K562 (cell line): ENCODE results near the gene PRKAG2. TPM values are rescaled to one million over a fixed set of nuclear protein-coding genes. Genes with fewer than 3 reads are reported as not detected.

Experiments
- ATAC-seq: fragments of 200-7000 bp; cut with Tn5 transposase; 3 replicates; pipeline ENCODE4 v1.9.1; 2020; ENCODE audit warnings: moderate library complexity
- BruUV-seq: library from RNA; stranded (reverse); fragments of 400-500 nt; replicated peaks from 2 replicates; lab custom pipeline; 2021; lab: Mats Ljungman, UMichigan
- CTCF ChIA-PET: fragments of 300-600 bp; formaldehyde crosslinking; extraction: SDS; loops from one replicate; lab custom pipeline; 2021; ENCODE audit warnings: low intra/inter-chr PET ratio; lab: Yijun Ruan, JAX
- POLR2A ChIA-PET: fragments of 300-600, 350-650 bp; sonication (Branson Sonifier 250); formaldehyde crosslinking; extraction: SDS; loops from one replicate; lab custom pipeline; 2021; ENCODE audit warnings: antibody characterized with exemption, inconsistent platforms; lab: Yijun Ruan, JAX
- DNase-seq, 4 experiments: peaks; one replicate each; pipeline versions ENCODE4 v3.0.0 to v3.0.0-alpha.2; 2011 to 2018; ENCODE audit warnings: low spot score in 3 of 4, mixed read lengths in 3 of 4; ENCODE audit errors: extremely low read depth in 1 of 4
- FAIRE-seq: peaks from 2 replicates; lab custom pipeline; 2011; peaks lifted over from hg19 to GRCh38; lab: Jason Lieb, UNC
- H2AFZ ChIP-seq: 2 replicates; pipeline ENCODE4 v1.6.0; 2011; ENCODE audit warnings: low read depth, low read length, control low read depth, inconsistent platforms
- H3K27ac ChIP-seq: fragments of 200-600 bp; 3 replicates; pipeline ENCODE4 v1.8.0; 2011; ENCODE audit warnings: low read depth, mild to moderate bottlenecking, control low read depth, inconsistent platforms, low read length, moderate library complexity, mixed read lengths; ENCODE audit errors: extremely low read depth
- H3K27me3 ChIP-seq, 2 experiments: fragments of 300-600 bp in 1 of 2; 2 replicates in 1 of 2; 3 replicates in 1 of 2; pipeline versions ENCODE4 v1.6.0 to v1.8.0; 2011; ENCODE audit warnings: inconsistent platforms in 2 of 2, low read length in 2 of 2, mild to moderate bottlenecking in 1 of 2, mixed read lengths in 1 of 2, moderate library complexity in 1 of 2; ENCODE audit not compliant: control insufficient read depth in 2 of 2, insufficient read depth in 2 of 2
- H3K36me3 ChIP-seq: fragments of 300-600 bp; 3 replicates; pipeline ENCODE4 v1.8.0; 2011; ENCODE audit warnings: mild to moderate bottlenecking, low read length, inconsistent platforms; ENCODE audit not compliant: control insufficient read depth, insufficient read depth
- H3K4me1 ChIP-seq, 2 experiments: fragments of 200-600 bp in 1 of 2; replicated peaks in 1 of 2; 2 replicates in 1 of 2; 3 replicates in 1 of 2; pipeline versions ENCODE4 v1.5.1 to v1.8.0; 2011; ENCODE audit warnings: inconsistent platforms in 2 of 2, low read length in 2 of 2, mild to moderate bottlenecking in 1 of 2, mixed read lengths in 1 of 2, moderate library complexity in 1 of 2; ENCODE audit not compliant: control insufficient read depth in 2 of 2, insufficient read depth in 2 of 2
- H3K4me2 ChIP-seq: 2 replicates; pipeline ENCODE4 v1.6.1; 2011; ENCODE audit warnings: low read length, control low read depth, inconsistent platforms, mixed read lengths; ENCODE audit not compliant: insufficient read depth
- H3K4me3 ChIP-seq: fragments of 200-600 bp; sonication (generic), shearing (Covaris generic); 2 replicates; pipeline ENCODE4 v1.5.1; 2016; ENCODE audit warnings: control low read depth, inconsistent platforms
- H3K79me2 ChIP-seq: fragments of 200-600 bp; 3 replicates; pipeline ENCODE4 v1.8.0; 2011; ENCODE audit warnings: low read length, inconsistent platforms; ENCODE audit not compliant: control insufficient read depth, insufficient read depth
- H3K9ac ChIP-seq, 2 experiments: 2 replicates each; pipeline versions ENCODE4 v1.6.0 to v1.6.1; 2011; ENCODE audit warnings: low read depth in 2 of 2, low read length in 2 of 2, control low read depth in 1 of 2, inconsistent platforms in 1 of 2, mild to moderate bottlenecking in 1 of 2, mixed read lengths in 1 of 2; ENCODE audit not compliant: insufficient read depth in 1 of 2
- H3K9me1 ChIP-seq: one replicate; pipeline ENCODE4 v1.6.0; 2011; ENCODE audit warnings: inconsistent platforms, mild to moderate bottlenecking, low read length, moderate library complexity; ENCODE audit not compliant: control insufficient read depth, insufficient read depth
- H3K9me3 ChIP-seq: replicated peaks from 2 replicates; pipeline ENCODE4 v1.5.1; 2011; ENCODE audit warnings: low read depth, low read length, inconsistent platforms; ENCODE audit not compliant: control insufficient read depth, insufficient read depth
- H4K20me1 ChIP-seq: replicated peaks from 2 replicates; pipeline ENCODE4 v1.6.1; 2011; ENCODE audit warnings: low read length, inconsistent platforms, mixed read lengths; ENCODE audit not compliant: control insufficient read depth, insufficient read depth
- ATF3 ChIP-seq, 2 experiments: fragments of 450-650 bp in 1 of 2; sonication (generic) in 1 of 2; formaldehyde crosslinking in 1 of 2; IDR thresholded peaks in 1 of 2; conservative IDR thresholded peaks in 1 of 2; 2 replicates each; pipeline versions ENCODE4 v1.6.1 to v1.8.1; 2016 to 2023; ENCODE audit warnings: mild to moderate bottlenecking in 2 of 2, moderate library complexity in 2 of 2, inconsistent platforms in 1 of 2, missing genetic modification reagents in 1 of 2
- FUS ChIP-seq: fragments of 200-400 bp; formaldehyde crosslinking; optimal IDR thresholded peaks from 2 replicates; pipeline ENCODE3; 2017; ENCODE audit warnings: low read depth, low read length
- HDAC8 ChIP-seq: fragments of 450-650 bp; IDR thresholded peaks from 2 replicates; pipeline ENCODE4 v1.6.1; 2016; ENCODE audit warnings: mild to moderate bottlenecking, missing genetic modification characterization, moderate library complexity, missing compliant biosample characterization
- ZBTB11 ChIP-seq, 3 experiments: fragments of 200-800 bp in 1 of 3; fragments of 250-450 bp in 1 of 3; fragments of 450-650 bp in 1 of 3; sonication (Bioruptor Pico) in 1 of 3; sonication (Bioruptor generic) in 1 of 3; formaldehyde crosslinking in 1 of 3; IDR thresholded peaks; 2 replicates each; pipeline versions ENCODE4 v1.6.1 to v1.8.0; 2016 to 2022; ENCODE audit warnings: mild to moderate bottlenecking in 2 of 3, missing genetic modification characterization in 2 of 3, missing compliant biosample characterization in 1 of 3, moderate library complexity in 1 of 3
- ZNF253 ChIP-seq: fragments of 250-450 bp; sonication (Bioruptor Pico); conservative IDR thresholded peaks from 2 replicates; pipeline ENCODE4 v1.6.1; 2021; ENCODE audit warnings: mild to moderate bottlenecking
- WGBS: fragments of 100-300 bp; shearing (Covaris generic); methylation state at CpG from one replicate; pipeline ENCODE4 v1.1.6; 2016; ENCODE audit warnings: low coverage, mixed read lengths; ENCODE audit not compliant: insufficient coverage; ENCODE audit errors: missing lambda C conversion rate; 5-methylcytosine and 5-hydroxymethylcytosine counted together
- in situ Hi-C: fragments of 300-500 bp; cut with MboI; formaldehyde crosslinking; loops from 4 replicates; pipeline ENCODE4 v1.15.0; 2018; ENCODE audit warnings: inconsistent platforms, mixed read lengths
- intact Hi-C: fragments of 100-400 bp; cut with micrococcal nuclease; formaldehyde crosslinking; loops from 2 replicates; pipeline ENCODE4 v1.14.2; 2022
- polyA plus RNA-seq, 8 experiments: library from polyadenylated mRNA; depleted of rRNA in 4 of 8; stranded (reverse) in 5 of 8; unstranded in 3 of 8; fragments of >200 nt; fragmentation: Nextera tagmentation in 2 of 8; fragmentation: Illumina TruSeq in 1 of 8; extraction: Ambion mirVana in 2 of 8; extraction: Trizol in 1 of 8; gene quantifications; 2 replicates each; pipeline versions ENCODE4 v1.2.1 to v1.2.3, GENCODE V29; 2011 to 2014; ENCODE audit warnings: inconsistent platforms in 1 of 8, missing spikeins in 1 of 8
- total RNA-seq, 7 experiments: library from RNA; depleted of rRNA in 6 of 7; stranded (reverse); fragments of >200 nt in 6 of 7; fragmentation: Illumina TruSeq in 2 of 7; extraction: Trizol in 2 of 7; gene quantifications; 2 replicates each; pipeline versions ENCODE4 v1.2.1 to v1.2.3, GENCODE V29; 2011 to 2021; ENCODE audit warnings: low replicate concordance in 1 of 7
- TF ChIP-seq, protein P1 (sequence below), 2 experiments: fragments of 150-350 bp in 1 of 2; IDR thresholded peaks; 2 replicates each; pipeline ENCODE4 v1.6.1; 2012 to 2016; ENCODE audit warnings: low read depth in 2 of 2, low read length in 2 of 2, mild to moderate bottlenecking in 1 of 2, moderate library complexity in 1 of 2

The PRKAG2 gene
- total and polyA plus RNA-seq, 9 of the 15 experiments (the other 6 are each of a cell fraction or from before 2014, with no cell fraction given): 0.99 to 5.6 (median 3.3) TPM

DNA sequence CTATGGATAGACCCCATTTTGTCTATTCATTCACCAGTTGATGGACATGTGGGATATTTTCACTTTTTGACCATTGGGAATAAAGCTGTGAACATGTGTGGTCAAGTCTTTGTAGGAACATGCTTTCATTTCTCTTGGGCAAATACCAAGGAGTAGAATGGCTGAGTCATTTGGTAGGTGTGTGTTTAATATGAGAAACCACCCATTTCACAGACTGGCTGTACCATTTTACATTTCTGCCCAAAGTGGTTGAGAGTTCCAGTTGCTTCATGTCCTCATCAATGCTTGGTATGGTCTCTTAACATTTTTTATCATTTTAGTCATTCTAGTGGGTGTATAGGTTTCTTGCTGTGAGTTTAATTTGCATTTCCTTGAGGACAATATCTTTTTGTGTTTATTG lies 232.4 kb downstream of the PRKAG2 start:
- ChIA-PET CTCF (no interaction called here), POLR2A (interaction anchor here (0.6 kb wide), 1 partner anchor 307 kb away, joined by 3 read pairs; no protein-coding TSS in a partner anchor)
- TF ChIP-seq ATF3 (IDR thresholded peaks at IDR 0.05) (no peak), ATF3 (CRISPR knock-in tag; conservative IDR thresholded peaks at IDR 0.05) (no peak), HDAC8 (no peak), FUS (no peak), ZNF253 (no peak)
- Histone ChIP-seq H3K27me3 (peaks cover 20 to 36% of the 10 kb centered on the region in 2 experiments; a peak in 4 of 5 replicates), H3K9me1 (no peaks in the 10 kb centered on the region), H4K20me1 (no peaks in the 10 kb centered on the region), H3K27ac (no peak overlapping the region), H3K36me3 (no peaks in the 10 kb centered on the region), H3K4me3 (no peak overlapping the region), H3K79me2 (no peaks in the 10 kb centered on the region), H3K9me3 (no peaks in the 10 kb centered on the region), H2AFZ (no peak overlapping the region), H3K9ac (no peak overlapping the region), H3K4me2 (no peak overlapping the region), H3K4me1 (no peaks in the 10 kb centered on the region)
- intact Hi-C loops (no loop called here), in situ Hi-C loops (no loop called here)
- no peak for FAIRE-seq
- no peak for DNase-seq
- BruUV-seq: no TSS peak
- ATAC-seq: no peak

DNA sequence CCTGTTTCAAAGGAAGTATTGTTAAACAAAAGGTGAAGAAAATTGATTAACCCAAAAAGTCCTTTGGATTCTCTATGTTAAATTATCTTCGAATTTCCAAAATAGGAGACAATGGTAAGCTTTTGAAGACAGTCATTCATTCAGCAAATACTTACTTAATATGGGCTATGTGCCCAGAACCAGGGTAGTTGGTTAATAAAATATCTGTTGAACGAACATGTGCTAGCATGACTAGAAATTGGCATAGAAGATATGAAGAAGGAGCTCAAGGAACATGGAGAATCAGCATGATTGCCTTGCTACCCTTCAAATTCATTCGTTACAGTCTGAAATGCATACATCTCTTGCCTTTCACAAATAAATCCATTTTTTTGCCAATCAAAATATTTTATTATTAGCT lies 234.2 kb downstream of the PRKAG2 start:
- Histone ChIP-seq H3K79me2 (no peaks in the 10 kb centered on the region), H3K27ac (no peak overlapping the region), H3K27me3 (peaks cover 15 to 40% of the 10 kb centered on the region in 2 experiments), H3K4me1 (no peaks in the 10 kb centered on the region), H3K36me3 (no peaks in the 10 kb centered on the region), H2AFZ (no peak overlapping the region), H3K9ac (no peak overlapping the region), H3K4me3 (no peak overlapping the region), H3K9me3 (no peaks in the 10 kb centered on the region), H4K20me1 (no peaks in the 10 kb centered on the region), H3K9me1 (no peaks in the 10 kb centered on the region), H3K4me2 (no peak overlapping the region)
- intact Hi-C loops (no loop called here), in situ Hi-C loops (no loop called here)
- ATAC-seq (no peak), DNase-seq (no peak), FAIRE-seq (no peak)
- BruUV-seq: no TSS peak
- 1% methylated on average over 3 of the region's 3 CpGs for WGBS
- ChIA-PET CTCF (no interaction called here), POLR2A (interaction anchor here (0.9 to 1.2 kb wide), 4 partner anchors 9 to 132 kb away, joined by 3 to 5 read pairs (median 4); no protein-coding TSS in a partner anchor)
- TF ChIP-seq, protein P1, sequence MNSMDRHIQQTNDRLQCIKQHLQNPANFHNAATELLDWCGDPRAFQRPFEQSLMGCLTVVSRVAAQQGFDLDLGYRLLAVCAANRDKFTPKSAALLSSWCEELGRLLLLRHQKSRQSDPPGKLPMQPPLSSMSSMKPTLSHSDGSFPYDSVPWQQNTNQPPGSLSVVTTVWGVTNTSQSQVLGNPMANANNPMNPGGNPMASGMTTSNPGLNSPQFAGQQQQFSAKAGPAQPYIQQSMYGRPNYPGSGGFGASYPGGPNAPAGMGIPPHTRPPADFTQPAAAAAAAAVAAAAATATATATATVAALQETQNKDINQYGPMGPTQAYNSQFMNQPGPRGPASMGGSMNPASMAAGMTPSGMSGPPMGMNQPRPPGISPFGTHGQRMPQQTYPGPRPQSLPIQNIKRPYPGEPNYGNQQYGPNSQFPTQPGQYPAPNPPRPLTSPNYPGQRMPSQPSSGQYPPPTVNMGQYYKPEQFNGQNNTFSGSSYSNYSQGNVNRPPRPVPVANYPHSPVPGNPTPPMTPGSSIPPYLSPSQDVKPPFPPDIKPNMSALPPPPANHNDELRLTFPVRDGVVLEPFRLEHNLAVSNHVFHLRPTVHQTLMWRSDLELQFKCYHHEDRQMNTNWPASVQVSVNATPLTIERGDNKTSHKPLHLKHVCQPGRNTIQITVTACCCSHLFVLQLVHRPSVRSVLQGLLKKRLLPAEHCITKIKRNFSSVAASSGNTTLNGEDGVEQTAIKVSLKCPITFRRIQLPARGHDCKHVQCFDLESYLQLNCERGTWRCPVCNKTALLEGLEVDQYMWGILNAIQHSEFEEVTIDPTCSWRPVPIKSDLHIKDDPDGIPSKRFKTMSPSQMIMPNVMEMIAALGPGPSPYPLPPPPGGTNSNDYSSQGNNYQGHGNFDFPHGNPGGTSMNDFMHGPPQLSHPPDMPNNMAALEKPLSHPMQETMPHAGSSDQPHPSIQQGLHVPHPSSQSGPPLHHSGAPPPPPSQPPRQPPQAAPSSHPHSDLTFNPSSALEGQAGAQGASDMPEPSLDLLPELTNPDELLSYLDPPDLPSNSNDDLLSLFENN (IDR thresholded peaks at IDR 0.05; ENCODE audit: low read depth in 2 of 2, low read length in 2 of 2): no peak
- no peak for TF ChIP-seq ZBTB11 (CRISPR knock-in tag; IDR thresholded peaks at IDR 0.05)
